ENCODE results near the gene ADGRG3. TPM values are rescaled to one million over a fixed set of nuclear protein-coding genes. Genes with fewer than 3 reads are reported as not detected.

The ADGRG3 gene
- total RNA-seq, 2 experiments from 2014 or later: 0.13 TPM; not detected in 1

- Mint-ChIP-seq H3K4me3 (no peak overlapping the region), H3K36me3 (ENCODE audit: low read depth) (peaks cover 9% of the 10 kb centered on the region), H3K27me3 (ENCODE audit: low read depth) (no peaks in the 10 kb centered on the region), H3K9me3 (ENCODE audit: insufficient read depth) (peaks cover 5% of the 10 kb centered on the region), H3K4me1 (ENCODE audit: low read depth) (peaks cover 24% of the 10 kb centered on the region), H3K27ac (no peak overlapping the region)
- POLR2A ChIA-PET: no interaction called here
- ATAC-seq (no peak), DNase-seq (no peak)
- CTCF ChIA-PET: interaction anchor here (1.1 kb wide), 1 partner anchor 82 kb away, joined by 3 read pairs; no protein-coding TSS in a partner anchor
These were observed 63.9 kb downstream of the ADGRG3 start for GRCh38 chr16:57732037-57732436.

GRCh38 chr16:57732714-57733113 is 64.6 kb downstream of the ADGRG3 start:
- no peak overlapping the region for H3K4me3 Mint-ChIP-seq
- no peaks in the 10 kb centered on the region for H3K27me3 Mint-ChIP-seq (ENCODE audit: low read depth)
- ChIA-PET POLR2A (no interaction called here), CTCF (interaction anchor here (1.1 kb wide), 1 partner anchor 83 kb away, joined by 3 read pairs; no protein-coding TSS in a partner anchor)
- DNase-seq: no peak
- H3K27ac Mint-ChIP-seq: no peak overlapping the region
- peaks cover 14% of the 10 kb centered on the region for H3K36me3 Mint-ChIP-seq (ENCODE audit: low read depth)
- peaks cover 30% of the 10 kb centered on the region for H3K4me1 Mint-ChIP-seq (ENCODE audit: low read depth)
- ATAC-seq: no peak
- H3K9me3 Mint-ChIP-seq (ENCODE audit: insufficient read depth): peaks cover 5% of the 10 kb centered on the region

GRCh38 chr16:57734308-57734924 is 66.3 kb downstream of the ADGRG3 start:
- peak overlapping the region; percentile 94 for H3K27ac Mint-ChIP-seq
- POLR2A ChIA-PET: interaction anchor here (1.0 to 1.7 kb wide), 6 partner anchors 11 to 192 kb away, joined by 3 to 6 read pairs (median 4); partner anchors contain the start of gene ADGRG5
- ATAC-seq (no peak), DNase-seq (no peak)
- peaks cover 17% of the 10 kb centered on the region for H3K36me3 Mint-ChIP-seq (ENCODE audit: low read depth)
- CTCF ChIA-PET: interaction anchor here (1.3 to 3.4 kb wide), 2 partner anchors 22 to 158 kb away, joined by 5 to 26 read pairs; no protein-coding TSS in a partner anchor
- H3K9me3 Mint-ChIP-seq (ENCODE audit: insufficient read depth): peaks cover 5% of the 10 kb centered on the region
- peak overlapping the region; percentile 90 for H3K4me3 Mint-ChIP-seq
- no peaks in the 10 kb centered on the region for H3K27me3 Mint-ChIP-seq (ENCODE audit: low read depth)
- H3K4me1 Mint-ChIP-seq (ENCODE audit: low read depth): peaks cover 33% of the 10 kb centered on the region

GRCh38 chr16:57734925-57735754 is 67.0 kb downstream of the ADGRG3 start:
- Mint-ChIP-seq H3K9me3 (ENCODE audit: insufficient read depth) (peaks cover 5% of the 10 kb centered on the region), H3K27ac (peak overlapping the region; percentile 94), H3K36me3 (ENCODE audit: low read depth) (peaks cover 17% of the 10 kb centered on the region), H3K4me1 (ENCODE audit: low read depth) (peaks cover 33% of the 10 kb centered on the region), H3K4me3 (peak overlapping the region; percentile 90), H3K27me3 (ENCODE audit: low read depth) (no peaks in the 10 kb centered on the region)
- ChIA-PET POLR2A (interaction anchor here (0.7 to 1.7 kb wide), 13 partner anchors 9 to 515 kb away, joined by 3 to 6 read pairs (median 3); partner anchors contain the start of genes ADGRG5 and CFAP20), CTCF (interaction anchor here (0.9 to 3.4 kb wide), 12 partner anchors 22 to 273 kb away, joined by 3 to 26 read pairs (median 4); partner anchors contain the start of gene POLR2C)
- DNase-seq (peak; percentile 99), ATAC-seq (peak; percentile 92)

GRCh38 chr16:57735755-57736418 is 67.8 kb downstream of the ADGRG3 start, which contains the start of gene KATNB1:
TSS of gene KATNB1 (plus strand) at chr16:57735770. CDS start at chr16:57737244, 1,474 bp downstream.
- Mint-ChIP-seq H3K27ac (peak within 1 kb of the TSS; percentile 94), H3K27me3 (ENCODE audit: low read depth) (no peaks in the 10 kb centered on the region), H3K36me3 (ENCODE audit: low read depth) (peaks cover 17% of the 10 kb centered on the region), H3K9me3 (ENCODE audit: insufficient read depth) (peaks cover 5% of the 10 kb centered on the region), H3K4me3 (peak within 1 kb of the TSS; percentile 90), H3K4me1 (ENCODE audit: low read depth) (peaks cover 33% of the 10 kb centered on the region)
- ChIA-PET CTCF (interaction anchor here (0.9 to 3.4 kb wide), 19 partner anchors 9 to 274 kb away, joined by 3 to 26 read pairs (median 3); partner anchors contain the start of gene POLR2C), POLR2A (interaction anchor here (0.5 to 1.7 kb wide), 16 partner anchors 10 to 883 kb away, joined by 3 to 6 read pairs (median 3); partner anchors contain the start of genes ADGRG5 and CFAP20)
- peak; percentile 31 for DNase-seq
- no peak for ATAC-seq

GRCh38 chr16:57736419-57737351 is 68.6 kb downstream of the ADGRG3 start:
- CTCF ChIA-PET: interaction anchor here (1.1 to 3.4 kb wide), 17 partner anchors 8 to 275 kb away, joined by 3 to 26 read pairs (median 3); partner anchors contain the start of gene POLR2C
- Mint-ChIP-seq H3K27ac (peak overlapping the region; percentile 94), H3K27me3 (ENCODE audit: low read depth) (no peaks in the 10 kb centered on the region), H3K36me3 (ENCODE audit: low read depth) (peaks cover 18% of the 10 kb centered on the region), H3K9me3 (ENCODE audit: insufficient read depth) (peaks cover 5% of the 10 kb centered on the region), H3K4me3 (peak overlapping the region; percentile 90), H3K4me1 (ENCODE audit: low read depth) (peaks cover 33% of the 10 kb centered on the region)
- POLR2A ChIA-PET: interaction anchor here (0.5 to 1.7 kb wide), 8 partner anchors 9 to 882 kb away, joined by 3 to 6 read pairs (median 3); partner anchors contain the start of gene CFAP20
- ATAC-seq (no peak), DNase-seq (peak; percentile 68)

- no peak for ATAC-seq
- Mint-ChIP-seq H3K4me3 (no peak overlapping the region), H3K27ac (no peak overlapping the region), H3K9me3 (ENCODE audit: insufficient read depth) (no peaks in the 10 kb centered on the region), H3K36me3 (ENCODE audit: low read depth) (peaks cover 12% of the 10 kb centered on the region), H3K4me1 (ENCODE audit: low read depth) (peaks cover 29% of the 10 kb centered on the region), H3K27me3 (ENCODE audit: low read depth) (no peaks in the 10 kb centered on the region)
- ChIA-PET POLR2A (no interaction called here), CTCF (no interaction called here)
- DNase-seq: no peak
These were observed 70.7 kb downstream of the ADGRG3 start for GRCh38 chr16:57738844-57739243.

Other genes with a start within 250 kb of the ADGRG3 start
- gene CIAPIN1, start 220.9 kb upstream of the ADGRG3 start, total RNA-seq: 10 to 100 TPM; 47.8 to 53.8 TPM
- gene COQ9, start 220.8 kb upstream of the ADGRG3 start, total RNA-seq: 10 to 100 TPM; 38.2 to 40.4 TPM
- 10 to 100 TPM; 57.0 to 58.3 TPM for gene POLR2C, start 205.6 kb upstream of the ADGRG3 start, total RNA-seq
- 1 to 10 TPM; 4.8 to 6.4 TPM for gene DOK4, start 181.8 kb upstream of the ADGRG3 start, total RNA-seq
- gene CCDC102A, start 131.7 kb upstream of the ADGRG3 start, total RNA-seq: 10 to 100 TPM; 16.3 to 18.2 TPM
- 10 to 100 TPM; 16.0 to 18.1 TPM for gene ADGRG5, start 125.7 kb upstream of the ADGRG3 start, total RNA-seq
- 1 to 10 TPM; 3.3 to 3.7 TPM for gene ADGRG1, start 39.7 kb upstream of the ADGRG3 start, total RNA-seq
- gene DRC7, start 26.5 kb downstream of the ADGRG3 start, total RNA-seq: under 1 TPM; 0.55 to 0.66 TPM
- 10 to 100 TPM; 36.3 to 36.7 TPM for gene KATNB1, start 67.5 kb downstream of the ADGRG3 start, total RNA-seq
- gene KIFC3, start 134.2 kb downstream of the ADGRG3 start, total RNA-seq: under 1 TPM in 1 of 2 experiments, not detected in 1; 0.53 TPM